Dermis microvascular lymphatic vessel endothelial cell (primary cell): ENCODE measurements around the gene FARP2. TPM values are rescaled to one million over a fixed set of nuclear protein-coding genes. Genes with fewer than 3 reads are reported as not detected.

Experiments used
- DNase-seq, 2 donors: peaks; one replicate each; pipeline versions ENCODE4 v3.0.0 to v3.0.0-alpha.2; 2010; ENCODE audit warnings: low read depth in 2 of 2
- total RNA-seq: library from RNA; depleted of rRNA; stranded (reverse); fragments of >200 nt; gene quantifications from 2 replicates; pipeline ENCODE4 v1.2.1, GENCODE V29; 2014

The FARP2 gene
- total RNA-seq, 1 donor from 2014 or later = 29.4 TPM

- DNase-seq = no peak
Observed at GRCh38 chr2:241325257-241325656, 30.8 kb upstream of the FARP2 start.

GRCh38 chr2:241329669-241330615 is 26.1 kb upstream of the FARP2 start:
- DNase-seq = no peak

- DNase-seq = no peak
Observed at GRCh38 chr2:241330616-241330981, 25.5 kb upstream of the FARP2 start.

GRCh38 chr2:241334813-241335212 is 21.3 kb upstream of the FARP2 start:
- DNase-seq = no peak

DNA sequence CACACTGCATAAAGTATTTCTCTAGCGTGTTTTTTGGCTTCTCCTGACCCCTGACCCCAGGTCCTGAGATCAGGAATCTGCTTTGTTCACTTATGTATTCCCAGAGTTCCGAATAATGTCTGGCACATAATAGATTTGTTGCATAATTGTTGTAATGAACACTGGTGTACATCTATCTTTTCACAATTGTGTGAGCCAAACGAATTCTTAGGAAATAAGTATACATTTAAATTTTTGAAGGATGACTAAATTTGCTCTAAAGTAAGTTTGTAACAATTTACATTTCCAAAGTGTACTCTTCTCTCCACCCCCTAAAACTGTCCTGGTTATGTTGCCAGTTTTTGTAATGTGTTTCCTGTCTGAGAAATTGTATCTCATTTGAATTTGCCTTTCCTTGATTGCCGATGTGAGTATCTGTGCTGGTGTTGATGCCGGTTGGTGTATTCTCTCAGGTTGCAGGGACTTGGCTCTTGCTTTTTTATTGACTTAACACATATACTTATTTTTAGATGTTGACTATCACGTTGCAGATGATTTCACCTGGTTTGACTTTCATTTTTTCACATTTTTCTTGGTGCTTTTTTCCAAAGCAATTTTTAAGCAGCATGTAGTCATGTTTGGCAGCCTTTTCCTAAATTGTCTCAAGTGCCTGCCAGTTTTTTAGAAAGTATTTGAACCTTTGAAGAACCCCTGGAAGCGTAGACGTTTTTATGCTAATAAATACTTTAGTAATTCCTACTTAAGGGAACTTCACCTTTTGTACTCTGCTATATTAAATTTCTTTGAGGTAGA is 16.1 kb upstream of the FARP2 start:
- DNase-seq = no peak

- DNase-seq = no peak
Observed at GRCh38 chr2:241340631-241341163, 15.4 kb upstream of the FARP2 start.

GRCh38 chr2:241344925-241345651 is 11.0 kb upstream of the FARP2 start:
- no peak for DNase-seq

GRCh38 chr2:241349941-241350340 is 6.1 kb upstream of the FARP2 start:
- DNase-seq = no peak

- no peak for DNase-seq
Observed at GRCh38 chr2:241350530-241350877, 5.6 kb upstream of the FARP2 start.

DNA sequence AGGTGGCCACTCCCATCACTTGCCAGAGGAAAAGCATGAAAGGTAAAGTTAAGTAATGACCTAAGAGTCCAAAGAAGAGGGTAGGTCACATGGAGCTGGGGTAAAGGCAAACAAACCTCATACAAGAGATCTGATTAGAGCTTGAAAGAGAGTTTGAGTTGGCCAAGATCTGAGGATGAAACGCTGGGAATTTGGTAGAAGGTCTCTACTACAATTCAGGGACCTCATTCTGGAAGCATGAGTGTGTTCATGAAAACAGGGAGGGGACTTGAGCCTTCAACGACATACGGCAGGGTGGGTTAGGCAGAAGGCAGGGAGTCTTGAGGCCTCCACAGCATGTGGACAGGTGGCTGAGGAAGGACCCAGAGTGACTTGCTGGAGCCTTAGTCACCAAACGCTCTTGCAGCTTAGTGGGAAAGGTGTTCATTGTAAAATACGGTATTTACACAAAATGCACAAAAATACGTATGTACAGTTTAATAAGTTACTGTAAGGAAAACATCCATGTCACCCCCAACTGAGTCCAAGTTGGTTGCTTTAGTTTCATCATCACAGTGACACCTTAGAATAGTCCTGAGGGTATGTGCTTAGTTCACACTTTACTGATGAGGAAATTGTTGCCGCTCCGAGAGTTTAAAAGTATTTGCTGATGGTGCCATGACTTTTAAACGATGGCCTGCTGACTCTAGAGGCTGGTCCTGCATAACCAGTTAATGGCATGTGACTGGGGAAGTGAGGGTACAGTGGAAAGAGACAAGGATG is 5.0 kb upstream of the FARP2 start:
- DNase-seq = no peak

- no peak for DNase-seq
Observed at GRCh38 chr2:241351640-241352031, 4.4 kb upstream of the FARP2 start.

GRCh38 chr2:241352227-241352626 is 3.9 kb upstream of the FARP2 start:
- DNase-seq = no peak

DNA sequence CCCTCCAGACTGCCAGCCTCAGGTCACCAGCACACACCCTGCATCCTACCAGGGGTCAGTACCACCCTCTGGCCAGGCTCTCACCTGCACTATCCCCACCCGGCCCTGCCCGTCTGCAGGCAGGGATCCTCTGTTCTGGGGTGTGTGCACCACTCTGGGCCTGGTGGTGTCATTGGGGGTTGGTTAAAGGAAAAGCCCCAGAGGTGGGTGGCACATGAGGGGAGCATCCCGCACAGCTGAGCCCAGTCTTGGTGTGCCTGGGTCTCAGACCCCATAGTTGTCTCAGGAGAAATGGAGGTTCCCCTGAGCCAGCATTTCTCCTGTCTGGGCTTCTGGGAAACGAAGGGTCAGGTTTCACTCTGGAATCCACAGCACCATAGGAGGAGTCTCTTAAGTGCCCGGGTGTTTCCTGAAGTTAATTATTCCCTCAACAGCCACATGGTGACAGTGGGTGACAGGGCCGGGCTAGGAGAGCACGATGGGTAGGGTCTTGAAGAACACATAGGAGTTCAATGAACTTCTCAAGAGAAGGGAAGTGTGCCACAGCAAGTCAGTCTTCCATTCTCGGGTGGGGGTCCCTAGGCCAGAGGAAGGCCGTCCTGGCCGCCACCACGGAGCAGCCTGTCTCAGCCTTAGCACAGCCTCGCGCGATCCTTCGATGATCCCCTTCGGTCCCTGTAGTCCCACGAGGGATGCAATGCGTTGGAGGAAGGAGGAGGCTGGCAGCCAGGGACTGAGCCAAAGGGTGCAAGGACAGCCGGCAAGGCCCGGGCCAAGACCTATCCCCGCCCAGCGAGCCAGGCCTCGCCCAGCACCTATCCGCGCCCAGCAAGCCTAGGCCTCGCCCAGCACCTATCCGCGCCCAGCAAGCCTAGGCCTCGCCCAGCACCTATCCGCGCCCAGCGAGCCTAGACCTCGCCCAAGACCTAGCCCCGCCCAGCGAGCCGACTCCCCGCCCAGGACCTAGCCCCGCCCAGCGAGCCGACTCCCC is 1.1 kb upstream of the FARP2 start:
- DNase-seq = peak in 1 of 2 donors; percentile 87

DNA sequence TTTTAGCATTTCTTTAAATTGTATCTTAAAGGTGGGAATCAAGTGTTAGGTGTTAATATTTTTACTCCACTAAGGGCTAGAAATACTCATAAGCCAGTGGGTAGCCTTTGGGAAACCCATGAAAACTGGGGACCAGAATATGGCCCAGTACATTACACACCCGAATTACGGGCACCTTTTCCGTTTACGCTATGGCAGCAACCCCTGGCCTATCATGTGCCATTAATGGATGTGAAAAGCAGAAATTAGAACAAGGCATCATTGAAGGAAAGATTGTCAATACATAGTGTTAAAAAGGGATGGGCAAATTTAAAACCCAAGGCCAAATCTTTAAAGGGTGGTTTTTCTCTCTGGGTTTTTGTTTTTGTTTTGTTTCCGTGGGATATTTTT is 781 bp downstream of the FARP2 start:
- DNase-seq = peak in 1 of 2 donors; percentile 22

DNA sequence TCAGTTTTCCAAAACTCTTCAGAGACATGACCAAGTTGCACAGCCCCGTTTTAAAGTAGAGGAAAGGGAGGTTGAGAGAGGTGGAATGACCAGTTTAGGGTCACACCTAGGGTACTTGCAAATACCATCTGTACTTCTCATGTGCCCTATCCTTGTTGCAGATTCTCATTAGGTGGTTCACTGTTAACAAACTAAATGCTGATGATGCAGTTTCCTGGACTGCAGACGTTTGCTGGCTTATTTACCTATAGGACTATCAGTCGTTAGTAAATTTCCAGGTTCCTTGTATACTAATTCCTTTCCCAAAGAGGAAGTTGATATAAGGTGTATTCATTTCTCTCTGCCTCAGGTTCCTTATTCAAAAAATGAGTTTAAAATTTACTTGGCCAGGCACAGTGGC is 1.4 kb downstream of the FARP2 start:
- no peak for DNase-seq

- peak; percentile 65 to 81 for DNase-seq
Observed at GRCh38 chr2:241358470-241358869, 2.4 kb downstream of the FARP2 start.

- DNase-seq = no peak
Observed at GRCh38 chr2:241359481-241360045, 3.5 kb downstream of the FARP2 start.

GRCh38 chr2:241363426-241363825 is 7.3 kb downstream of the FARP2 start:
- DNase-seq = no peak

DNA sequence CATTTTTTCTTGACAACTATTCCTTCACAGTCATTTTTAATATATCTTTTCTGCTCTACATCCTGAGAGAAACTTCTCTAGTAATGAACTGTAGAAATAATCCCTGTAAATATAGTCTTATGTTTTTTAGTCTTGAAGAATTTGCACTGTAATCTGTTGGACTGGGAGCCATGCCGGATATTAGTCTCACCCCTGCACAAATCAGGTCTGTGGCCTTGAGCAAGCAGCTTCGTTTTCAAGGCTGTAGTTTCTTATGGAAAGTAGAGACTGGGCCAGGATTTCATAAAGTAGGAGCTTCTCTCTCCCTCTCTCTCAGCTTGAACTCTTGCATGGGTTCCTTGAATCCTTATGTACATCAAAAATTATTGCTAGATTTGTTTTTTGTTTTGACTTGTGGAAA is 8.7 kb downstream of the FARP2 start:
- no peak for DNase-seq
